B cell (primary cell): Measurements from ENCODE around the gene ZNF730. TPM values are rescaled to one million over a fixed set of nuclear protein-coding genes. Genes with fewer than 3 reads are reported as not detected.

Source experiments
- ATAC-seq: fragments of 200-7000 bp; cut with Tn5 transposase; one replicate; pipeline ENCODE4 v1.10.0; 2021; ENCODE audit warnings: low read depth, mild to moderate bottlenecking, moderate number of reproducible peaks, moderate library complexity
- CTCF ChIA-PET: fragments of 350-600 bp; sonication (Branson Sonifier 250); formaldehyde crosslinking; loops from one replicate; lab custom pipeline; 2021; ENCODE audit warnings: antibody characterized with exemption, inconsistent platforms; lab: Charles Lee
- POLR2A ChIA-PET: fragments of 350-600 bp; sonication (Branson Sonifier 250); formaldehyde crosslinking; loops from one replicate; lab custom pipeline; 2021; ENCODE audit warnings: antibody characterized with exemption; lab: Charles Lee
- DNase-seq: peaks from one replicate; pipeline ENCODE4 v3.0.0; 2013
- H2AFZ ChIP-seq: 2 replicates; pipeline ENCODE4 v1.6.1; 2012; ENCODE audit warnings: mild to moderate bottlenecking, low read depth, low read length; ENCODE audit not compliant: insufficient read depth, poor library complexity, severe bottlenecking
- H3K27ac ChIP-seq, 2 donors: 1 replicate in 1 of 2; 2 replicates in 1 of 2; pipeline ENCODE4 v1.5.1; 2012 to 2013; ENCODE audit warnings: low read length in 2 of 2, mild to moderate bottlenecking in 2 of 2, moderate library complexity in 1 of 2
- H3K27me3 ChIP-seq, 4 experiments: fragments of 200-600 bp in 1 of 4; sonication (generic) in 1 of 4; replicated peaks in 1 of 4; 1 replicate in 2 of 4; 2 replicates in 2 of 4; pipeline versions ENCODE4 v1.6.1 to v1.7.0; 2013 to 2016; ENCODE audit warnings: low read length in 3 of 4, mild to moderate bottlenecking in 2 of 4, mixed read lengths in 1 of 4, moderate library complexity in 1 of 4; ENCODE audit not compliant: insufficient read depth in 4 of 4, control insufficient read depth in 3 of 4; ENCODE audit errors: control extremely low read depth in 1 of 4
- H3K36me3 ChIP-seq, 2 experiments: replicated peaks in 1 of 2; 1 replicate in 1 of 2; 2 replicates in 1 of 2; pipeline versions ENCODE4 v1.6.1 to v1.7.1; 2013; ENCODE audit warnings: low read length in 1 of 2; ENCODE audit not compliant: insufficient read depth in 2 of 2, control insufficient read depth in 1 of 2; ENCODE audit errors: control extremely low read depth in 1 of 2, extremely low read depth in 1 of 2
- H3K4me1 ChIP-seq, 2 donors: fragments of 200-600 bp in 1 of 2; sonication (generic) in 1 of 2; 1 replicate in 1 of 2; 2 replicates in 1 of 2; pipeline versions ENCODE4 v1.5.1 to v1.6.1; 2013 to 2017; ENCODE audit warnings: low read length in 2 of 2; ENCODE audit not compliant: control insufficient read depth in 2 of 2, insufficient read depth in 2 of 2
- H3K4me2 ChIP-seq: replicated peaks from 2 replicates; pipeline ENCODE3; 2012; ENCODE audit warnings: mild to moderate bottlenecking, low read depth, low read length; ENCODE audit not compliant: poor library complexity, severe bottlenecking
- H3K4me3 ChIP-seq, 5 experiments: fragments of 200-600 bp in 1 of 5; sonication (generic) in 1 of 5; 1 replicate in 3 of 5; 2 replicates in 2 of 5; pipeline versions ENCODE4 v1.5.1 to v1.7.0; 2011 to 2016; ENCODE audit warnings: low read length in 4 of 5, mild to moderate bottlenecking in 4 of 5, low read depth in 2 of 5, control low read depth in 1 of 5, moderate library complexity in 1 of 5; ENCODE audit not compliant: insufficient read depth in 1 of 5; ENCODE audit errors: control extremely low read depth in 1 of 5, extremely low read depth in 1 of 5
- H3K79me2 ChIP-seq: fragments of 200-600 bp; sonication (generic); one replicate; pipeline ENCODE4 v1.6.0; 2016; ENCODE audit warnings: low read length; ENCODE audit not compliant: control insufficient read depth, insufficient read depth
- H3K9ac ChIP-seq: fragments of 200-600 bp; sonication (generic); 2 replicates; pipeline ENCODE4 v1.6.1; 2017; ENCODE audit warnings: mild to moderate bottlenecking, low read length, moderate library complexity
- H3K9me3 ChIP-seq, 3 donors: one replicate each; pipeline versions ENCODE4 v1.6.1 to v1.7.1; 2013; ENCODE audit warnings: low read length in 2 of 3; ENCODE audit not compliant: control insufficient read depth in 2 of 3, insufficient read depth in 1 of 3; ENCODE audit errors: control extremely low read depth in 1 of 3
- H4K20me1 ChIP-seq: 2 replicates; pipeline ENCODE4 v1.6.0; 2012; ENCODE audit warnings: mild to moderate bottlenecking, low read length; ENCODE audit not compliant: insufficient read depth, control insufficient read depth, poor library complexity, severe bottlenecking
- H3K27ac Mint-ChIP-seq: one replicate; pipeline ENCODE4 v1.8.0; 2021; ENCODE audit warnings: mixed read lengths
- H3K27me3 Mint-ChIP-seq: one replicate; pipeline ENCODE4 v1.8.0; 2021; ENCODE audit warnings: mixed read lengths
- H3K4me1 Mint-ChIP-seq: one replicate; pipeline ENCODE4 v1.8.0; 2021; ENCODE audit warnings: mixed read lengths
- H3K4me3 Mint-ChIP-seq: one replicate; pipeline ENCODE4 v1.8.0; 2021; ENCODE audit warnings: mixed read lengths
- H3K9me3 Mint-ChIP-seq: one replicate; pipeline ENCODE4 v1.8.0; 2022; ENCODE audit warnings: mixed read lengths; ENCODE audit not compliant: insufficient read depth
- EZH2 ChIP-seq: IDR thresholded peaks from 2 replicates; pipeline ENCODE4 v1.6.1; 2012; ENCODE audit warnings: borderline replicate concordance, low read depth, mild to moderate bottlenecking, moderate library complexity, low read length; ENCODE audit not compliant: insufficient read depth, poor library complexity, severe bottlenecking
- WGBS: methylation state at CpG from one replicate; pipeline ENCODE4 v1.1.5; 2013; ENCODE audit warnings: missing lambda C conversion rate; ENCODE audit not compliant: insufficient coverage; 5-methylcytosine and 5-hydroxymethylcytosine counted together
- intact Hi-C: fragments of 100-400 bp; cut with micrococcal nuclease; formaldehyde crosslinking; loops from one replicate; pipeline ENCODE4 v1.10.0; 2022
- polyA minus RNA-seq: library from RNA; depleted of rRNA, polyadenylated mRNA; stranded (reverse); fragments of >200 nt; gene quantifications from 2 replicates; pipeline ENCODE4 v1.2.3, GENCODE V29; 2012
- polyA plus RNA-seq: library from polyadenylated mRNA; depleted of rRNA; stranded (reverse); fragments of >200 nt; gene quantifications from 2 replicates; pipeline ENCODE4 v1.2.3, GENCODE V29; 2012
- total RNA-seq, 2 donors: library from RNA; stranded (reverse); fragments of 120-200 nt in 1 of 2; gene quantifications; 1 replicate in 1 of 2; 2 replicates in 1 of 2; pipeline versions ENCODE4 v1.2.3 to v1.2.4, GENCODE V29; 2013 to 2022
- TF ChIP-seq, protein P1 (sequence below): fragments of 200-600 bp; IDR thresholded peaks from one replicate; pipeline ENCODE4 v1.8.0; 2022; ENCODE audit warnings: antibody characterized with exemption, mild to moderate bottlenecking

Gene ZNF730
- total RNA-seq (0.78 and 0.86 TPM in 2 replicates), polyA plus RNA-seq (0.22 and 0.27 TPM in 2 replicates), polyA minus RNA-seq (0.29 and 0.77 TPM in 2 replicates)
- total RNA-seq (2013): 0.75 TPM

DNA sequence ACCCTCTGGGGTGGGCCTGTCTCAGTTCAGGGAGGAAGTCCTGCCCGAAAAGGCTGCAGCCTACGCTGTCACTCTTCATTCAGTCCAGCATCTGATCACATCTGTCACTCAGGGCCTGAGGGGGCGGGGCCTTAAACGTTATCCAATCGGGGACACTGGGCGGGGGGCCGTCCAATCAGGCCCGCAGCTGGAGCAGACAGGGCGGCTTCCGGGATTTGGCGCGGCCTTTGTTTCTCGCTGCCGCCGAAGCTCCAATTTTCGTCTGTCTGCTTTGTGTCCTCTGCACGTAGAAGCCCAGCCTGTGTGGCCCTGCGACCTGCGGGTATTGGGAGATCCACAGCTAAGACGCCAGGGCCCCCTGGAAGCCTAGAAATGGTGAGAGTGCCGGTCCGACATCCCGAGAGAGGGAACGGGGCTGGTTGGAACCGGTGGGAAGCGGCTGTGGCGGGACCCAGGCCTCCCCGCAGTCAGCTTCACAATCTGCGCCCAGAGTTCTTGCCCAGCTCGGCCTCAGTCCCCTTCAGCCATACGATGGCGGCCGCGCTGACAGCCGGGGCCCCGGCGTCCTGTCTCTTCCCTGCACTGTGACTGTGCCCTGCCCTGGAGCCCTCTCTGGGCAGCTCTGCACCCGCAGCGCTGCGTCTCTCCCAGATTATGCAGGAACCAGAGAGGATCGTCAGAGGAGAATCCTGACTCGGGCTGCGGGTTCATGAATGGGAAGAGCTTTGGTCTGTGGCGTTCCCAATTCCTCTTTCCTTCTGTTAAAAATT is at the start of gene ZNF730:
TSS of gene ZNF730 (plus strand) at position 224 of the 770 bp plus-strand sequence. CDS start at position 373, 149 bp downstream.
- H3K4me2 ChIP-seq: peak within 1 kb of the TSS; percentile 81
- ChIA-PET POLR2A (no interaction called here), CTCF (no interaction called here)
- H3K4me1 Mint-ChIP-seq: peaks cover 16% of the 10 kb centered on the region
- H3K27ac ChIP-seq: peak within 1 kb of the TSS in 1 of 2 donors; percentile 55
- peaks cover 0 to 11% of the 10 kb centered on the region in 2 donors for H3K4me1 ChIP-seq
- H3K4me3 Mint-ChIP-seq: peak within 1 kb of the TSS; percentile 88
- H3K9me3 ChIP-seq: peaks cover 0 to 5% (median 0%) of the 10 kb centered on the region in 3 donors
- H3K27ac Mint-ChIP-seq: peak within 1 kb of the TSS; percentile 57
- H3K79me2 ChIP-seq: no peaks in the 10 kb centered on the region
- WGBS: under 1% methylated on average over 39 of the region's 44 CpGs
- intact Hi-C loops: loop anchor here (2.0 to 10.0 kb wide), 2 partner anchors 134 to 638 kb away; partner anchors contain the start of genes ZNF681 and ZNF724
- no peaks in the 10 kb centered on the region for H3K9me3 Mint-ChIP-seq
- no peaks in the 10 kb centered on the region for H4K20me1 ChIP-seq
- peak within 1 kb of the TSS; percentile 68 for H3K9ac ChIP-seq
- H3K4me3 ChIP-seq: peak within 1 kb of the TSS; percentile 50 to 71 (median 62)
- H3K27me3 Mint-ChIP-seq: no peaks in the 10 kb centered on the region
- H3K36me3 ChIP-seq: no peaks in the 10 kb centered on the region
- peak within 1 kb of the TSS; percentile 89 for H2AFZ ChIP-seq
- H3K27me3 ChIP-seq: no peaks in the 10 kb centered on the region
- no peak for TF ChIP-seq EZH2
- TF ChIP-seq, protein P1, sequence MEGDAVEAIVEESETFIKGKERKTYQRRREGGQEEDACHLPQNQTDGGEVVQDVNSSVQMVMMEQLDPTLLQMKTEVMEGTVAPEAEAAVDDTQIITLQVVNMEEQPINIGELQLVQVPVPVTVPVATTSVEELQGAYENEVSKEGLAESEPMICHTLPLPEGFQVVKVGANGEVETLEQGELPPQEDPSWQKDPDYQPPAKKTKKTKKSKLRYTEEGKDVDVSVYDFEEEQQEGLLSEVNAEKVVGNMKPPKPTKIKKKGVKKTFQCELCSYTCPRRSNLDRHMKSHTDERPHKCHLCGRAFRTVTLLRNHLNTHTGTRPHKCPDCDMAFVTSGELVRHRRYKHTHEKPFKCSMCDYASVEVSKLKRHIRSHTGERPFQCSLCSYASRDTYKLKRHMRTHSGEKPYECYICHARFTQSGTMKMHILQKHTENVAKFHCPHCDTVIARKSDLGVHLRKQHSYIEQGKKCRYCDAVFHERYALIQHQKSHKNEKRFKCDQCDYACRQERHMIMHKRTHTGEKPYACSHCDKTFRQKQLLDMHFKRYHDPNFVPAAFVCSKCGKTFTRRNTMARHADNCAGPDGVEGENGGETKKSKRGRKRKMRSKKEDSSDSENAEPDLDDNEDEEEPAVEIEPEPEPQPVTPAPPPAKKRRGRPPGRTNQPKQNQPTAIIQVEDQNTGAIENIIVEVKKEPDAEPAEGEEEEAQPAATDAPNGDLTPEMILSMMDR: no peak
- DNase-seq (peak; percentile 68), ATAC-seq (peak; percentile 98)
